CD4-positive, alpha-beta T cell treated with Interleukin-17A for 4 hours (primary cell): ENCODE data around the gene ERV3-1.
"Not testable (repeated sequence)": the region's sequence is repeated elsewhere in the genome, so short reads cannot be mapped to it uniquely, and the experiment has no call there.

Source experiments
- DNase-seq: peaks from one replicate; pipeline ENCODE4 v3.0.0-alpha.2; 2020; ENCODE audit warnings: mixed read lengths

The ERV3-1 gene

GRCh38 chr7:64999165-65000004 is 7.1 kb downstream of the ERV3-1 start:
- no peak for DNase-seq

GRCh38 chr7:64998865-64999164 is 7.7 kb downstream of the ERV3-1 start:
- no peak for DNase-seq

- DNase-seq, result no peak
These were observed 8.5 kb downstream of the ERV3-1 start for GRCh38 chr7:64997927-64998391.

DNA sequence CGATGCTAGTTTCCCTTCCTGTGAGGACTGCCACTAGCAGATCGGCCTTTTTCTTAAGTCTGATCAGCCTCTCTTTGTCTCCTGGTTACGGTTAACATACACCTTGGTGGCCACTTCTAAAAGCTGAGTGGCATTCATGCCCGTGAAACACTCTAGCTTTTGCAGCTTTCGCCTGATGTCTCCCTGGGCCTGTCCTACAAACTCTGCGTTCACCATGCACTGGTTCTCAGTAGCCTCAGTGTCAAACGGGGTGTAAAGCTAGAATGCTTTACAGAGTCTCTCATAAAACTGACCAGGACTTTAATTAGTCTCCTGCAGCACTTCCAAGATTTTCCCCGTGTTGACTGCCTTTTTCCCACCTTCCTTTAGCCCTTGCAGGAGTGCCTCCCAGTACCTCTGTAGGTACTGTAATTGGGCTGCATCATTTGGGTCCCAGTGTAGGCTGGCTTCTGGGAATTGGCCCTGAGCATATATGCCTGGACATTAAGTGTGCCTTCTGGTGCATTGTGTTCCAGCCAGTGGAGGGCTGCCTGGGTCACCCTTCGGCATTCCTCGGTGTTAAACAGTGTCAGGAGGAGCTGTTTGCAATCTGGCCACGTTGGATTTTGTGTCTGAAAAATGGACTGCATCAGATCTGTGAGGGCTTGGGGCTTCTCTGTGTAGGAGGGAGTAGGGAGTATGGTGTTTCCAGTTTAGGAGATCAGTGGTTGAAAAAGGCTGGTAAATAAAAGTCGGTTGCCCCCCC is 9.2 kb downstream of the ERV3-1 start:
- no peak for DNase-seq

GRCh38 chr7:64996305-64996704 is 10.2 kb downstream of the ERV3-1 start:
- DNase-seq, result no peak

- DNase-seq, result no peak
These were observed 12.6 kb downstream of the ERV3-1 start for GRCh38 chr7:64993901-64994300.

GRCh38 chr7:64992971-64993370 is 13.5 kb downstream of the ERV3-1 start:
- DNase-seq, result no peak

- DNase-seq, result no peak
These were observed 15.6 kb downstream of the ERV3-1 start, which contains the start of gene ZNF117 for GRCh38 chr7:64990936-64991335. Gene ZNF117 (minus strand): TSS chr7:64991036.

DNA sequence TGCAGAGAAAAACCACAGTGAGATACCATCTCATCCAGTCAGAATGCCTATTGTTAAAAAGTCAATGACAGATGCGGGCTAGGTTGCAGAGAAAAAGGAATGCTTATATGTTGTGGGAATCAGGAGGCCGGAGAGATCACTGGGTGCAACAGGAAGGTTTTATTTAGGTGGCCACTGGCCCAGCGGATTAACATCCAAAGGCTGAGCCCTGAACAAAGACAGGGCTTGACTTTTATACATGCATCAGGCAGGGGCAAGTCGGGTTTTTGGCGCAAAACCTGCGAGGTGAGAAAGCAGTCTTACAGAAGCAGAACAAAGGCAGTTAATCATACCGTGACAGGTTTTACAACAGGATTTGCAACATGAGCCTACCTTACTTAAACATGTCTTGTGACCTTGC is 16.3 kb downstream of the ERV3-1 start:
- no peak for DNase-seq

DNA sequence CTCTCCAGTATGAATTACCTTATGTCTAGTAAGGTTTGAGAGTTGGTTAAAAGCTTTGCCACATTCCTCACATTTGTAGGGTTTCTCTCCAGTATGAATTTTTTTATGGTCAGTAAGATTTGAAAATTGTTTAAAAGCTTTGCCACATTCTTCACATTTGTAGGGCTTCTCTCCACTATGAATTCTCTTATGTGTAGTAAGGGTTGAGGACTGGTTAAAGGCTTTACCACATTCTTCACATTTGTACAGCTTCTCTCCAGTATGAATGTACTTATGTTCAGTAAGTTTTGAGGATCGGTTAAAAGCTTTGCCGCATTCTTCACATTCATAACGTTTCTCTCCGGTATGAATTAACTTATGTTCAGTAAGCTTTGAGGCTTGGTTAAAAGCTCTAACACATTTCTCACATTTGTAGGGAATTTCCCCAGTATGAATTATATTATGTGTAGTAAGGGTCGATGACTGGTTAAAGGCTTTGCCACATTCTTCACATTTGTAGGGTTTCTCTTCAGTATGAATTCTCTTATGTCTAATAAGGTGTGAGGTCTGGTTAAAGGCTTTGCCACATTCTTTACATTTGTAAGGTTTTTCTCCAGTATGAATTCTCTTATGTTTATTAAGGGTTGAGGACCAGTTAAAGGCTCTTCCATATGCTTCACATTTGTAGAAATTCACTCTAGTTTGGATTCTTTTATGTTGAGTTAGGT is 27.8 kb downstream of the ERV3-1 start:
- DNase-seq, result no peak

- DNase-seq, result no peak
These were observed 40.9 kb downstream of the ERV3-1 start for GRCh38 chr7:64965594-64965993.

DNA sequence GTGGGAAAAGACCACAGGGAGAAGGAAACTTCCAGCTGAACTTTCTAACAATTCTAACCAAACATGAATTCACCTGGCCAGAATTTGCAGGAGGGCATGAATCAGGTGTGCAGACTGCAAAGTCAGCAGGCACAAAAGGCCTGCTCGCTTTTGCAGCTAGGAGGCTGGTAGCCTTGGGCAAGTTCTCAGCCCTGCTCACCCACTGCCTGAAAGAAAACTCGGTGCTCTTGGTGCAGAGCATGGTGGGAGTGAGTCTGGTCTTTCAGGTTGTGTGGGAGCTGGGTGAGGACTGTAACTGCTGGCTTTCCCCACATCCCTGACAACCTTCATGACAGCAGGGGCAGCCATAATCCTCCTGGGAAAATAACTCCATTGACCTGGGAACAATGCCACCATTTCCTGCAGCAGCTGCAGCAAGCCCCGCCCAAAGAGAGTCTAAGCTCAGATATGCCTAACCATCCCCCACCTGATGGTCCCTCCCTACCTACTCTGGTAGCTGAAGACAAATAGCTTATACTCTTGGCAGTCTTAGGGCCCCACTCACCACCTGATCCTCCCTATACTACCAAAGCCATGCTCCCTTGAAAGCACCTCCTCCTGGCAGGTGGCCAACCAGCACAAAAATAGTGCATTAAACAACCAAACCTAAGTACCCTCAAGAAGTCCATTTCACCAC is 47.3 kb downstream of the ERV3-1 start:
- no peak for DNase-seq

DNA sequence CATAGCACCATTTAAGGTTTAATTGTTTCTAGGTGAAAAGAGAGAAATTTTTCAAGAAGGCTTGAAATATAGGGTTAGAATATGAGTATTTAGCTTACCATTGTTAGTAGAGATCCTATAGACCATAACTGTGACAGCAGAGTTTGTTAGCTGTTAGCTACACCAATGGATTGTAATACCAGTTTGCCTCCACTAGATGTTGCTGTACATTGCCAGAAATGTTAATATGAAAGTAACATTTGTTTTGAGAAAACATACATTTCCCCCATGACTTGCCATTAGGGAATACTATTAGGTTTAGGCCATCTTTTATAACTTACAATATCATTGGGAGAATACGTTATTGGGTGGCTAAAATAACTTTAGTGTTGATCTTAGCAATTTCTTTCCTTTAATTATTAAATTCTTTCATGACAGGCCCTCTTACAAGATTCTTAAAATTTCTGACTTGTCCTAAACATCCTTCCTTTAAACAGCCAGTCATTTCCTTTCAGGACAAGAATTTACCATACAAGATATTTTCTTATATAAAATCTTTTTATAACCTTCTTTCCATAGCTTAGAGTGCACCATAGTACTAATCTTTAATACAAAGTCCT is 55.1 kb downstream of the ERV3-1 start:
- no peak for DNase-seq

DNA sequence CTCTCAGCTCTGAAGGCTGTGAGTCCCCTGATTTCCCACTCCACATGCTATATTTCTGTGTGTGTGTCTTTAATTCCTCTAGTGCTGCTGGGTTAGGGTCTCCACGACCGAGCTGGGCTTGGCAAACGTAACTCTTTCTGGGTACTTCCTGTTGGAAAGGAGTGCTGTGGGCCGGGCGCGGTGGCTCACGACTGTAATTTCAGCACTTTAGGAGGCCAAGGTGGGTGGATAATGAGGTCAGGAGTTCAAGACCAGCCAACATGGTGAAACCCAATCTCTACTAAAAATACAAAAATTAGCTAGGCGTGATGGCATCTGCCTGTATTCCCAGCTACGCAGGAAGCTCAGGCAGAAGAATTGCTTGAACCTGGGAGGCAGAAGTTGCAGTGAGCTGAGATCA is 55.8 kb downstream of the ERV3-1 start:
- not testable (repeated sequence) for DNase-seq

- DNase-seq, result not testable (repeated sequence)
These were observed 57.7 kb downstream of the ERV3-1 start for GRCh38 chr7:64948774-64949173.

DNA sequence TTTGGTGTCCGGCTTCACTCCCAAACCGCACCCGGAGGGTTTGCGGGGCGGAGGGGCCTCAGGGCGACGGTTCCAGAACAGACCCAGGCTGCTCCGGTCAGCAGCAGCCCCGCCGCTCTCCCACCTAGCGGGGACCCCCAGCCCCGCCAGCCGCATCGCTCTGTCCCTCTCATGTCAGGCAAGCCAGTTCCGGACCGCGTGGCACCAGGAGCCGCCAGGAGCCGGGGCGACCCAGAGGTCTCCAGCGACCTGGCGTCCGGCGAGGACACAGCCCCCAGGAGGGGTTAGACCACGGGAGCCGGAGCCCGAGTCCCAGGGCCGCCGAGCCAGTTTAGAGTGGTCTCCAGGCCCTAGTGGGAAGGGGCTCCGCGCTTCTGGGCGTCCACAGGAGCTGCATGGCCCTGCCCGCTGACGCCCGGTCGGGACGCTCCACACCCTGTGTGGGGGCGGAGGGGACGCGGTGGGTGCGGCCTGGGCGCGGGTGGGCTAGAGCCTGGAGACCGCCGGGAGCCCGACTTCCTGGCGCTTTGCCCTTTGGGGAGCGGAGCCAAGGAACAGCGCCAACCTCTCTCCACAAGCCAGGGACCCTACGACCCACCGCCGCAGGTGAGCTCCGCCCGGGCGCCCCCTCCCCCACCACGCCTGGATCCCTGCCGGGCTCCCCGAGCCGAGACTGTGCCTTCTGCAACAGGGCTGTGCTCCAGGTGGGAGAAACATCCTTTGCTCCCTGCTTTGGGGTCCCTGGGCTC is 59.1 kb downstream of the ERV3-1 start:
- no peak for DNase-seq

GRCh38 chr7:64946772-64947171 is 59.7 kb downstream of the ERV3-1 start:
- peak; percentile 19 for DNase-seq

GRCh38 chr7:64945503-64946175 is 60.8 kb downstream of the ERV3-1 start:
- no peak for DNase-seq

GRCh38 chr7:64944667-64945502 is 61.6 kb downstream of the ERV3-1 start:
- DNase-seq, result not testable (repeated sequence)
